ENCODE results near the gene PACSIN3. TPM values are rescaled to one million over a fixed set of nuclear protein-coding genes. Genes with fewer than 3 reads are reported as not detected.

Gene PACSIN3
- total RNA-seq, 1 donor from 2014 or later, result 93.3 TPM

GRCh38 chr11:47154616-47155570 is 31.3 kb downstream of the PACSIN3 start:
- Mint-ChIP-seq H3K4me3 (ENCODE audit: unreplicated experiment) (no peak overlapping the region), H3K27me3 (ENCODE audit: unreplicated experiment) (no peaks in the 10 kb centered on the region), H3K4me1 (ENCODE audit: unreplicated experiment) (peaks cover 19% of the 10 kb centered on the region), H3K36me3 (ENCODE audit: unreplicated experiment) (peaks cover 5% of the 10 kb centered on the region), H3K27ac (ENCODE audit: unreplicated experiment) (no peak overlapping the region), H3K9me3 (ENCODE audit: unreplicated experiment) (no peaks in the 10 kb centered on the region)
- DNase-seq (ENCODE audit: extremely low spot score, unreplicated experiment), result no peak
- no peak for TF ChIP-seq CTCF (IDR thresholded peaks at IDR 0.05)

DNA sequence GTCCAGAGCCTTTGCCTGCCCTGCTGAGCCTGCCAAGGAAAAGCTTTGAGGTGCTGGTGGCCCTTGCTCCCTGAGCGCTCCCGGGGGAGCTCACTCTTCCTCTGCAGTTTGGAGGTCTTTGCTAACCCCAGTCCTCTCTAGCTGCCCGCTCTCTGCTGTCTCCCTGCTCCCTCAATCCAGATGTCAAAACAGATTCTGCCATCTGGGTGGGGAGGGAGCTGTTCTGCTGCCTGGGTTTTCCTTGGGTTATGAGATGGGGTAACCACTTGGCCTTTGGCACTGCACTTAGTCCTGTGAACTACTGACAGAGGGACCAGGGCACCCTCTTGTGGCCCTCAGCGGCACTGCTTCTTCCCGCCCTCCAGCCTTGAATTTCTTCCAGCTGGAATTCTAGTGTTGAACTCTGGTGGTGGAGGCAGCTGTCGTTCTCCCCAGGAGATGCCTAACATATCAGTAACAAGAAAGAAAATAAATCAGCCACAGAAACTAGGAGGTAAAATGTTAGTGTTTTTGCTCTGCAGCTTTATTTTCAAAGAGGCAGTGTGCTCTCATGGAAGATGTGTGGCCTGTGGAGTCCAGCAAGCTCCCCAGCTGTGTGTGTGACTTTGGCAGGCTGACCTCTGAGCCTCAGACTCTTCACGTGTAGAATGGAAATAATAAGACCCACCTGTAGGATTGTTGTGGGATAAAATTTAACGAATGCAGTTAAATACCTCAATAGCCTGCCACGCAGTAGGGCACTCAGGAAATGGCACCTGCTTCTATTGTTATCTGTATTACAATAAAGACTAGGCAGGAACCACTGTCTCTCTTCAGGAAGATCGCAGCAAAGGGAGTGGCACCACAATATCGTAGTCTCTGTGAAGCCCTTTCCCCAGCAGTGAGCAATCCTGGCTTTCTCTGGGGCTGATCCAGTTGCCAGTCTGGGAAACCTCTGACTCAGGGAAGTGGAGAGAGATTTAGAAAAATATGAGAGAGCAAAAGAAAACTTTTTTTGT is 33.0 kb downstream of the PACSIN3 start:
- H3K9me3 Mint-ChIP-seq (ENCODE audit: unreplicated experiment), result no peaks in the 10 kb centered on the region
- peaks cover 28% of the 10 kb centered on the region for H3K4me1 Mint-ChIP-seq (ENCODE audit: unreplicated experiment)
- peak; percentile 98 for TF ChIP-seq CTCF (IDR thresholded peaks at IDR 0.05)
- H3K27me3 Mint-ChIP-seq (ENCODE audit: unreplicated experiment), result no peaks in the 10 kb centered on the region
- peak; percentile 91 for DNase-seq (ENCODE audit: extremely low spot score, unreplicated experiment)
- H3K4me3 Mint-ChIP-seq (ENCODE audit: unreplicated experiment), result no peak overlapping the region
- peak overlapping the region; percentile 8 for H3K27ac Mint-ChIP-seq (ENCODE audit: unreplicated experiment)
- H3K36me3 Mint-ChIP-seq (ENCODE audit: unreplicated experiment), result peaks cover 9% of the 10 kb centered on the region

DNA sequence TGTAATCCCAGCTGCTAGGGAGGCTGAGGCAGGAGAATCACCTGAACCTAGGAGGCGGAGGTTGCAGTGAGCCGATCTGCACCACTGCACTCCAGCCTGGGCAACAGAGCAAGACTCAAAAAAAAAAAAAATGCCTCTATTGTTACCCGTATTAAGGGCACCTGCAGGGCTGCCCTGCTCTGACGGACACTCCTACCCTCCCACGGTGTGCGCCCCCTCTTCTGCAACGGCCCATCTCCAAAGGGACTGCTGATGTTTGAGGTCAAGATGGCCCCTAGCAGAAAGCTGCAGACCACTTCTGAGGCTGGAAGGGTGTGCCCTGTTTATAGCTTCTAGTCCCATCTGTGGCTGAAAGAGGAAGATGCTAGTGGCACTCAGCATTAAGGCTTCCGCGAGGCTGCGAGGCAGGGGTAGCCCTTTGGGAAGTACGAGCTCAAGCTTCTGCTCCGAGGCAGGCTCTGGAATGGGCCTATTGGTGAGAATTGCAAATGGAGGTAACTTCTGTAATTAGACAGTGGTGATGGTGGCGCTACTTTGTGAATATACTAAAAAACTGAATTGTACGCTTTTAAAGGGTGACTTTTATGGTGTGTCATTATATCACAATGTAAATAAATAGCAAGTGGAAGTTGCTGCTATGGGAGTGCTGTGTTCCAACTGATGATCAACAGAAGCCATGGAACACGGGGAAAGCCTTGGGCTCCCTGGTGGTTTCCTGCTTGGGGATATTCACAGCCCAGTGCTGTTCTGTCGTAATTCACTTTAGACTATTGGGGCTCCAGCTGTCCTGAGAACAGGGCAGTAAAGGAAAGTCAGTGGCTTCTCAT is 33.9 kb downstream of the PACSIN3 start:
- DNase-seq (ENCODE audit: extremely low spot score, unreplicated experiment), result no peak
- Mint-ChIP-seq H3K27me3 (ENCODE audit: unreplicated experiment) (no peaks in the 10 kb centered on the region), H3K4me1 (ENCODE audit: unreplicated experiment) (peaks cover 28% of the 10 kb centered on the region), H3K27ac (ENCODE audit: unreplicated experiment) (no peak overlapping the region), H3K4me3 (ENCODE audit: unreplicated experiment) (no peak overlapping the region), H3K36me3 (ENCODE audit: unreplicated experiment) (peaks cover 12% of the 10 kb centered on the region), H3K9me3 (ENCODE audit: unreplicated experiment) (no peaks in the 10 kb centered on the region)
- no peak for TF ChIP-seq CTCF (IDR thresholded peaks at IDR 0.05)

DNA sequence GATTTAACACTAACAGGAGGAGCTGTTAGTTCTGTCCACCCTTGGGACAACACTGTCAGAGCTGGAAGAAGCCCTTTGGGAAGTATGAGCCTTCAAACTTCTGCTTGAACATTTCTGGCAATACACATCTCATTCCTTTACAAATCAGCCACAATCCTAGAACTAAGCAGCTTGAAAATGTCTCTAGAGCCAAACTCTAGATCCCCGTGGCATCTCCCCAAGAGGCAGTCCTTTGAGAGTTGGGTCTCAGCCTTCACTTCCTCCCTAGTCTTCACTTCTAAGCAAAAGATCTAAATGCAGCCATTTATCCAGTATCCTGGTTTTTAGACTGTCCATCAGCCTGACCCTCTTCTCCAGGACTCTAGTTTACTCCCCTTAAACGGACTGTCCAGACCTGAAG is 36.5 kb downstream of the PACSIN3 start:
- peaks cover 8% of the 10 kb centered on the region for H3K36me3 Mint-ChIP-seq (ENCODE audit: unreplicated experiment)
- no peaks in the 10 kb centered on the region for H3K27me3 Mint-ChIP-seq (ENCODE audit: unreplicated experiment)
- no peak for TF ChIP-seq CTCF (IDR thresholded peaks at IDR 0.05)
- H3K4me1 Mint-ChIP-seq (ENCODE audit: unreplicated experiment), result peaks cover 23% of the 10 kb centered on the region
- no peaks in the 10 kb centered on the region for H3K9me3 Mint-ChIP-seq (ENCODE audit: unreplicated experiment)
- no peak overlapping the region for H3K27ac Mint-ChIP-seq (ENCODE audit: unreplicated experiment)
- DNase-seq (ENCODE audit: extremely low spot score, unreplicated experiment), result no peak
- no peak overlapping the region for H3K4me3 Mint-ChIP-seq (ENCODE audit: unreplicated experiment)

All from osteocyte (in vitro differentiated cells).